H9 (cell line): Measurements from ENCODE around the gene RSPH10B. TPM values are rescaled to one million over a fixed set of nuclear protein-coding genes. Genes with fewer than 3 reads are reported as not detected.

ENCODE experiments used
- DNase-seq: peaks from one replicate; pipeline ENCODE4 v3.0.0-alpha.2; 2017
- H2AFZ ChIP-seq: one replicate; pipeline ENCODE4 v1.6.1; 2013; ENCODE audit warnings: mild to moderate bottlenecking, low read length, control low read depth, moderate library complexity
- H2AK5ac ChIP-seq: 2 replicates; pipeline ENCODE4 v1.6.1; 2013; ENCODE audit warnings: low read length, control low read depth, mixed read lengths; ENCODE audit not compliant: insufficient read length
- H2BK120ac ChIP-seq: one replicate; pipeline ENCODE4 v1.6.1; 2013; ENCODE audit warnings: low read depth, mild to moderate bottlenecking, low read length, control low read depth, inconsistent platforms; ENCODE audit not compliant: poor library complexity, severe bottlenecking
- H2BK12ac ChIP-seq: 2 replicates; pipeline ENCODE4 v1.6.1; 2013; ENCODE audit warnings: low read length, control low read depth, mixed read lengths, low read depth; ENCODE audit not compliant: insufficient read length
- H2BK15ac ChIP-seq: 2 replicates; pipeline ENCODE4 v1.6.1; 2013; ENCODE audit warnings: low read depth, low read length, control low read depth
- H2BK20ac ChIP-seq: one replicate; pipeline ENCODE4 v1.6.1; 2013; ENCODE audit warnings: low read depth, mild to moderate bottlenecking, low read length, control low read depth, inconsistent platforms; ENCODE audit not compliant: poor library complexity, severe bottlenecking
- H2BK5ac ChIP-seq: 2 replicates; pipeline ENCODE4 v1.6.1; 2013; ENCODE audit warnings: low read length, control low read depth, mixed read lengths; ENCODE audit not compliant: insufficient read length
- H3K14ac ChIP-seq: 2 replicates; pipeline ENCODE4 v1.6.1; 2013; ENCODE audit warnings: low read length, control low read depth; ENCODE audit not compliant: insufficient read depth
- H3K18ac ChIP-seq: 2 replicates; pipeline ENCODE4 v1.6.1; 2013; ENCODE audit warnings: low read depth, mild to moderate bottlenecking, mixed read lengths, low read length, control low read depth; ENCODE audit not compliant: insufficient read length
- H3K23ac ChIP-seq: 2 replicates; pipeline ENCODE4 v1.6.1; 2013; ENCODE audit warnings: low read length, control low read depth, mixed read lengths, low read depth; ENCODE audit not compliant: insufficient read length
- H3K23me2 ChIP-seq: 2 replicates; pipeline ENCODE4 v1.6.1; 2013; ENCODE audit warnings: low read depth, mild to moderate bottlenecking, mixed read lengths, low read length, control low read depth; ENCODE audit not compliant: insufficient read length, poor library complexity, severe bottlenecking
- H3K27ac ChIP-seq: 2 replicates; pipeline ENCODE4 v1.5.1; 2013; ENCODE audit warnings: low read length, control low read depth, mixed read lengths, low read depth; ENCODE audit not compliant: insufficient read length
- H3K27me3 ChIP-seq: 2 replicates; pipeline ENCODE4 v1.6.1; 2013; ENCODE audit warnings: low read length, control low read depth, inconsistent platforms; ENCODE audit not compliant: insufficient read depth
- H3K4ac ChIP-seq: 2 replicates; pipeline ENCODE4 v1.6.1; 2013; ENCODE audit warnings: low read depth, mild to moderate bottlenecking, control low read depth, inconsistent platforms, low read length, moderate library complexity
- H3K4me1 ChIP-seq: 2 replicates; pipeline ENCODE4 v1.6.1; 2013; ENCODE audit warnings: low read length, control low read depth, inconsistent platforms; ENCODE audit not compliant: insufficient read depth
- H3K4me2 ChIP-seq: 2 replicates; pipeline ENCODE4 v1.6.1; 2013; ENCODE audit warnings: low read length, control low read depth, mixed read lengths; ENCODE audit not compliant: insufficient read length, insufficient read depth
- H3K56ac ChIP-seq: 2 replicates; pipeline ENCODE4 v1.6.1; 2013; ENCODE audit warnings: low read depth, mild to moderate bottlenecking, mixed read lengths, low read length, control low read depth; ENCODE audit not compliant: insufficient read length
- H3K79me1 ChIP-seq: 2 replicates; pipeline ENCODE4 v1.6.1; 2013; ENCODE audit warnings: low read depth, mild to moderate bottlenecking, moderate library complexity, low read length, control low read depth, inconsistent platforms; ENCODE audit not compliant: insufficient read depth, poor library complexity, severe bottlenecking
- H3K79me2 ChIP-seq: 2 replicates; pipeline ENCODE4 v1.6.1; 2013; ENCODE audit warnings: low read length, control low read depth, inconsistent platforms; ENCODE audit not compliant: insufficient read depth
- H3K9ac ChIP-seq: 2 replicates; pipeline ENCODE4 v1.6.1; 2013; ENCODE audit warnings: low read length, control low read depth, mixed read lengths; ENCODE audit not compliant: insufficient read length; ENCODE audit errors: extremely low read depth
- H3K9me3 ChIP-seq: one replicate; pipeline ENCODE4 v1.6.1; 2013; ENCODE audit warnings: low read depth, low read length, inconsistent platforms; ENCODE audit not compliant: control insufficient read depth
- H3T11ph ChIP-seq: one replicate; pipeline ENCODE4 v1.6.1; 2013; ENCODE audit warnings: mild to moderate bottlenecking, low read length, control low read depth, inconsistent platforms
- H4K20me1 ChIP-seq: one replicate; pipeline ENCODE4 v1.6.1; 2013; ENCODE audit not compliant: control insufficient read depth, insufficient read length, insufficient read depth
- H4K5ac ChIP-seq: 2 replicates; pipeline ENCODE4 v1.6.1; 2013; ENCODE audit warnings: low read depth, mild to moderate bottlenecking, mixed read lengths, low read length, control low read depth; ENCODE audit not compliant: insufficient read length
- H4K8ac ChIP-seq: replicated peaks from 2 replicates; pipeline ENCODE4 v1.6.1; 2013; ENCODE audit warnings: low read length, control low read depth, mixed read lengths, low read depth; ENCODE audit not compliant: insufficient read length
- H4K91ac ChIP-seq: 2 replicates; pipeline ENCODE4 v1.6.1; 2013; ENCODE audit warnings: low read depth, mild to moderate bottlenecking, moderate library complexity, mixed read lengths, low read length, control low read depth; ENCODE audit not compliant: insufficient read length
- H3K27ac Mint-ChIP-seq, 3 experiments: 2 replicates in 2 of 3; 3 replicates in 1 of 3; pipeline ENCODE4 v1.8.0; 2020 to 2021; ENCODE audit warnings: mixed read lengths in 3 of 3, mild to moderate bottlenecking in 1 of 3, moderate library complexity in 1 of 3
- H3K27me3 Mint-ChIP-seq: 2 replicates; pipeline ENCODE4 v1.8.0; 2021; ENCODE audit warnings: low read depth, mild to moderate bottlenecking, moderate library complexity, mixed read lengths
- H3K36me3 Mint-ChIP-seq, 3 experiments: 2 replicates in 2 of 3; 3 replicates in 1 of 3; pipeline ENCODE4 v1.8.0; 2020 to 2021; ENCODE audit warnings: low read depth in 3 of 3, mixed read lengths in 3 of 3; ENCODE audit not compliant: insufficient read depth in 1 of 3
- H3K4me1 Mint-ChIP-seq, 2 experiments: 2 replicates each; pipeline ENCODE4 v1.8.0; 2020; ENCODE audit warnings: mixed read lengths in 2 of 2
- H3K4me3 Mint-ChIP-seq, 2 experiments: 2 replicates in 1 of 2; 3 replicates in 1 of 2; pipeline ENCODE4 v1.8.0; 2020 to 2021; ENCODE audit warnings: mild to moderate bottlenecking in 2 of 2, mixed read lengths in 2 of 2, moderate library complexity in 1 of 2
- H3K9me3 Mint-ChIP-seq, 2 experiments: 2 replicates in 1 of 2; 3 replicates in 1 of 2; pipeline ENCODE4 v1.8.0; 2020; ENCODE audit warnings: mild to moderate bottlenecking in 2 of 2, mixed read lengths in 2 of 2, moderate library complexity in 1 of 2
- CTCF ChIP-seq: fragments of 200-600 bp; sonication (generic); conservative IDR thresholded peaks from 3 replicates; pipeline ENCODE4 v1.8.0; 2021; ENCODE audit warnings: antibody characterized with exemption, mild to moderate bottlenecking
- WGBS: extraction: QIAGEN DNeasy Blood & Tissue Kit; methylation state at CpG from one replicate; pipeline ENCODE4 v1.1.7; 2013; ENCODE audit warnings: missing lambda C conversion rate, low lambda C conversion rate, mixed read lengths; ENCODE audit not compliant: insufficient read length; ENCODE audit errors: extremely low coverage; 5-methylcytosine and 5-hydroxymethylcytosine counted together
- total RNA-seq: library from RNA; stranded (reverse); gene quantifications from 2 replicates; pipeline ENCODE4 v1.2.1, GENCODE V29; 2021

RSPH10B gene
- total RNA-seq, 1 experiment from 2014 or later = 0.63 TPM

GRCh38 chr7:6007386-6007785 is 36.9 kb upstream of the RSPH10B start:
- H2BK5ac ChIP-seq = no peak overlapping the region
- H3K4me1 ChIP-seq = no peaks in the 10 kb centered on the region
- no peaks in the 10 kb centered on the region for H3K9me3 Mint-ChIP-seq
- H2BK15ac ChIP-seq = no peak overlapping the region
- H2AFZ ChIP-seq = no peak overlapping the region
- H3K56ac ChIP-seq = no peak overlapping the region
- H3T11ph ChIP-seq = no peak overlapping the region
- no peak for TF ChIP-seq CTCF
- peaks cover 2% of the 10 kb centered on the region; the same call in 1 of the 2 replicates for H3K79me2 ChIP-seq
- no peak overlapping the region for H3K4me2 ChIP-seq
- H3K4me3 Mint-ChIP-seq = peak overlapping the region; percentile 86 to 92
- no peak overlapping the region for H3K9ac ChIP-seq
- no peak overlapping the region for H3K14ac ChIP-seq
- peaks cover 11% of the 10 kb centered on the region for H3K79me1 ChIP-seq
- no peak overlapping the region for H3K4ac ChIP-seq
- H4K8ac ChIP-seq = no peak overlapping the region
- H2BK12ac ChIP-seq = no peak overlapping the region
- no peak overlapping the region for H4K91ac ChIP-seq
- no peak overlapping the region for H3K27ac ChIP-seq
- DNase-seq = no peak
- no peak overlapping the region for H3K27ac Mint-ChIP-seq
- no peak overlapping the region for H2AK5ac ChIP-seq
- H3K27me3 Mint-ChIP-seq = no peaks in the 10 kb centered on the region
- H4K20me1 ChIP-seq = no peaks in the 10 kb centered on the region
- H3K9me3 ChIP-seq = no peaks in the 10 kb centered on the region
- peaks cover 14 to 33% (median 32%) of the 10 kb centered on the region in 3 experiments; a peak in 6 of 7 replicates for H3K36me3 Mint-ChIP-seq
- H3K18ac ChIP-seq = no peak overlapping the region
- H2BK20ac ChIP-seq = no peak overlapping the region
- peaks cover 2% of the 10 kb centered on the region for H3K23me2 ChIP-seq
- H2BK120ac ChIP-seq = no peak overlapping the region
- WGBS = no CpG with 5 or more reads among the region's 4 CpGs
- H3K27me3 ChIP-seq = no peaks in the 10 kb centered on the region
- no peak overlapping the region for H3K23ac ChIP-seq
- H3K4me1 Mint-ChIP-seq = peaks cover 9 to 22% of the 10 kb centered on the region in 2 experiments
- no peak overlapping the region for H4K5ac ChIP-seq
